OCI-LY3 (cell line): ENCODE measurements around the gene TFCP2L1.

Source experiments
- H2AFZ ChIP-seq: fragments of 200-600, 300-600 bp; shearing (Covaris generic); 2 replicates; pipeline ENCODE4 v1.6.0; 2014; ENCODE audit warnings: antibody characterized with exemption, low read depth, low read length
- H3K27ac ChIP-seq: fragments of 200-600, 300-600 bp; sonication (generic); 2 replicates; pipeline ENCODE4 v1.5.1; 2014; ENCODE audit warnings: mild to moderate bottlenecking, low read length, moderate library complexity, mixed read lengths
- H3K27me3 ChIP-seq: fragments of 200-600, 300-600 bp; sonication (generic); 2 replicates; pipeline ENCODE4 v1.6.1; 2014; ENCODE audit warnings: low read depth, low read length, mixed read lengths
- H3K36me3 ChIP-seq: fragments of 200-600, 300-600 bp; sonication (generic); replicated peaks from 2 replicates; pipeline ENCODE3; 2014; ENCODE audit warnings: low read depth, low read length, mixed read lengths
- H3K4me1 ChIP-seq: fragments of 300-600, 200-600 bp; sonication (generic); 2 replicates; pipeline ENCODE4 v1.6.1; 2014; ENCODE audit warnings: low read length, mixed read lengths
- H3K4me2 ChIP-seq: fragments of 200-600, 300-600 bp; sonication (generic); 2 replicates; pipeline ENCODE4 v1.6.1; 2014; ENCODE audit warnings: low read length, mixed read lengths
- H3K4me3 ChIP-seq: fragments of 300-600, 200-600 bp; sonication (generic); 2 replicates; pipeline ENCODE4 v1.5.1; 2014; ENCODE audit warnings: antibody characterized with exemption, mild to moderate bottlenecking, low read length, moderate library complexity
- H3K79me2 ChIP-seq: fragments of 300-600, 200-600 bp; shearing (Covaris generic); 2 replicates; pipeline ENCODE4 v1.6.1; 2014; ENCODE audit warnings: mild to moderate bottlenecking, low read length, mixed read lengths
- H3K9ac ChIP-seq: fragments of 300-600, 200-600 bp; shearing (Covaris generic); 2 replicates; pipeline ENCODE4 v1.6.0; 2014; ENCODE audit warnings: mild to moderate bottlenecking, low read length, moderate library complexity
- H3K9me3 ChIP-seq: fragments of 200-600, 300-600 bp; shearing (Covaris generic); 2 replicates; pipeline ENCODE4 v1.6.1; 2014; ENCODE audit warnings: low read length, mixed read lengths; ENCODE audit not compliant: insufficient read depth
- H4K20me1 ChIP-seq: fragments of 200-600, 300-600 bp; sonication (generic); 2 replicates; pipeline ENCODE4 v1.6.1; 2016; ENCODE audit warnings: low read length, mixed read lengths; ENCODE audit not compliant: insufficient read depth
- EZH2phosphoT487 ChIP-seq: fragments of 200-600 bp; shearing (Covaris generic); IDR thresholded peaks from 2 replicates; pipeline ENCODE4 v1.6.1; 2018; ENCODE audit warnings: antibody characterized with exemption, mixed run types, low read depth
- TF ChIP-seq, protein P1 (sequence below): fragments of 200-600, 300-600 bp; sonication (generic); IDR thresholded peaks from 2 replicates; pipeline ENCODE4 v1.5.1; 2014; ENCODE audit warnings: antibody characterized with exemption, low read length, low read depth

Gene TFCP2L1

GRCh38 chr2:121256720-121257479 lies 28.1 kb downstream of the TFCP2L1 start:
- no peaks in the 10 kb centered on the region; the same call in 1 of the 2 replicates for H4K20me1 ChIP-seq
- no peaks in the 10 kb centered on the region for H3K36me3 ChIP-seq
- no peak overlapping the region for H3K9ac ChIP-seq
- no peaks in the 10 kb centered on the region for H3K27me3 ChIP-seq
- no peaks in the 10 kb centered on the region for H3K4me1 ChIP-seq
- H2AFZ ChIP-seq, result no peak overlapping the region
- no peak overlapping the region for H3K4me3 ChIP-seq
- no peak overlapping the region for H3K4me2 ChIP-seq
- no peaks in the 10 kb centered on the region for H3K79me2 ChIP-seq
- no peak overlapping the region for H3K27ac ChIP-seq
- no peaks in the 10 kb centered on the region for H3K9me3 ChIP-seq
- TF ChIP-seq, protein P1, sequence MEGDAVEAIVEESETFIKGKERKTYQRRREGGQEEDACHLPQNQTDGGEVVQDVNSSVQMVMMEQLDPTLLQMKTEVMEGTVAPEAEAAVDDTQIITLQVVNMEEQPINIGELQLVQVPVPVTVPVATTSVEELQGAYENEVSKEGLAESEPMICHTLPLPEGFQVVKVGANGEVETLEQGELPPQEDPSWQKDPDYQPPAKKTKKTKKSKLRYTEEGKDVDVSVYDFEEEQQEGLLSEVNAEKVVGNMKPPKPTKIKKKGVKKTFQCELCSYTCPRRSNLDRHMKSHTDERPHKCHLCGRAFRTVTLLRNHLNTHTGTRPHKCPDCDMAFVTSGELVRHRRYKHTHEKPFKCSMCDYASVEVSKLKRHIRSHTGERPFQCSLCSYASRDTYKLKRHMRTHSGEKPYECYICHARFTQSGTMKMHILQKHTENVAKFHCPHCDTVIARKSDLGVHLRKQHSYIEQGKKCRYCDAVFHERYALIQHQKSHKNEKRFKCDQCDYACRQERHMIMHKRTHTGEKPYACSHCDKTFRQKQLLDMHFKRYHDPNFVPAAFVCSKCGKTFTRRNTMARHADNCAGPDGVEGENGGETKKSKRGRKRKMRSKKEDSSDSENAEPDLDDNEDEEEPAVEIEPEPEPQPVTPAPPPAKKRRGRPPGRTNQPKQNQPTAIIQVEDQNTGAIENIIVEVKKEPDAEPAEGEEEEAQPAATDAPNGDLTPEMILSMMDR, result no peak
- TF ChIP-seq EZH2phosphoT487, result no peak

GRCh38 chr2:121255358-121255757 lies 29.6 kb downstream of the TFCP2L1 start:
- Histone ChIP-seq H3K79me2 (no peaks in the 10 kb centered on the region), H3K27me3 (no peaks in the 10 kb centered on the region), H3K9me3 (no peaks in the 10 kb centered on the region), H3K36me3 (no peaks in the 10 kb centered on the region), H3K4me1 (no peaks in the 10 kb centered on the region), H2AFZ (no peak overlapping the region), H3K27ac (no peak overlapping the region), H3K4me3 (no peak overlapping the region), H3K4me2 (no peak overlapping the region), H4K20me1 (no peaks in the 10 kb centered on the region; the same call in 1 of the 2 replicates), H3K9ac (no peak overlapping the region)
- TF ChIP-seq, protein P1, result no peak

GRCh38 chr2:121254748-121255147 lies 30.3 kb downstream of the TFCP2L1 start:
- H3K36me3 ChIP-seq, result no peaks in the 10 kb centered on the region
- no peak overlapping the region for H3K4me2 ChIP-seq
- no peak overlapping the region for H3K4me3 ChIP-seq
- no peaks in the 10 kb centered on the region; the same call in 1 of the 2 replicates for H4K20me1 ChIP-seq
- no peaks in the 10 kb centered on the region for H3K27me3 ChIP-seq
- no peaks in the 10 kb centered on the region for H3K9me3 ChIP-seq
- no peak overlapping the region for H3K9ac ChIP-seq
- no peaks in the 10 kb centered on the region for H3K4me1 ChIP-seq
- TF ChIP-seq, protein P1, result no peak
- no peak for TF ChIP-seq EZH2phosphoT487
- H3K27ac ChIP-seq, result no peak overlapping the region
- H3K79me2 ChIP-seq, result no peaks in the 10 kb centered on the region
- H2AFZ ChIP-seq, result no peak overlapping the region

- Histone ChIP-seq H3K4me3 (no peak overlapping the region), H2AFZ (no peak overlapping the region), H3K27ac (no peak overlapping the region), H3K9me3 (no peaks in the 10 kb centered on the region), H3K4me1 (no peaks in the 10 kb centered on the region), H3K36me3 (no peaks in the 10 kb centered on the region), H3K9ac (no peak overlapping the region), H4K20me1 (no peaks in the 10 kb centered on the region), H3K79me2 (no peaks in the 10 kb centered on the region), H3K27me3 (no peaks in the 10 kb centered on the region), H3K4me2 (no peak overlapping the region)
- TF ChIP-seq, protein P1, result no peak
- TF ChIP-seq EZH2phosphoT487, result no peak
Measured at GRCh38 chr2:121253674-121254240, 31.2 kb downstream of the TFCP2L1 start.
